OCI-LY7 (cell line): ENCODE data around the gene SHISA5.

ENCODE experiments used
- EZH2phosphoT487 ChIP-seq: fragments of 200-600 bp; sonication (generic); IDR thresholded peaks from 2 replicates; pipeline ENCODE4 v1.6.1; 2018; ENCODE audit warnings: low read depth, borderline replicate concordance, mild to moderate bottlenecking, mixed run types, antibody characterized with exemption, low read length, moderate library complexity, mixed read lengths
- TF ChIP-seq, protein P1 (sequence below): fragments of 200-600 bp; sonication (generic); conservative IDR thresholded peaks from 2 replicates; pipeline ENCODE4 v1.5.1; 2014; ENCODE audit warnings: mild to moderate bottlenecking, antibody characterized with exemption, low read length, moderate library complexity, mixed read lengths

DNA sequence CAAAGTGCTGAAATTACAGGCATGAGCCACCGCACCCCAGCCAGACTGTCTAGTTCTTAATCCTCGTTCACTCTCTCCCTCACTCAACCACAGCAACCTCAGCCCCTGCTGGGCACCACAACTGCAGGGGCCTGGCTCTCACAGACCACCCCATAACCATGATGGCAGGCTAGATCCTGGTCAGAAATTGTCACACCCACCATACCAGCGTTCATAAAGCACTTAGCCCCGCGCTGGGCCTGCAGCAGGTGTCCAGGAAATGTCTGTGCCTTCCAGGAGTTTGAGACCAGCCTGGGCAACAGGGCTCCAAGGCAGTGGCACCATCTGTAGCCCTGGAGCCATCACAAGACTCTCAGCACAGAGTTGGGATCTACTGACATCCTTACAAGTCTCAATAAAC lies 1.9 kb downstream of the SHISA5 start:
- TF ChIP-seq, protein P1, sequence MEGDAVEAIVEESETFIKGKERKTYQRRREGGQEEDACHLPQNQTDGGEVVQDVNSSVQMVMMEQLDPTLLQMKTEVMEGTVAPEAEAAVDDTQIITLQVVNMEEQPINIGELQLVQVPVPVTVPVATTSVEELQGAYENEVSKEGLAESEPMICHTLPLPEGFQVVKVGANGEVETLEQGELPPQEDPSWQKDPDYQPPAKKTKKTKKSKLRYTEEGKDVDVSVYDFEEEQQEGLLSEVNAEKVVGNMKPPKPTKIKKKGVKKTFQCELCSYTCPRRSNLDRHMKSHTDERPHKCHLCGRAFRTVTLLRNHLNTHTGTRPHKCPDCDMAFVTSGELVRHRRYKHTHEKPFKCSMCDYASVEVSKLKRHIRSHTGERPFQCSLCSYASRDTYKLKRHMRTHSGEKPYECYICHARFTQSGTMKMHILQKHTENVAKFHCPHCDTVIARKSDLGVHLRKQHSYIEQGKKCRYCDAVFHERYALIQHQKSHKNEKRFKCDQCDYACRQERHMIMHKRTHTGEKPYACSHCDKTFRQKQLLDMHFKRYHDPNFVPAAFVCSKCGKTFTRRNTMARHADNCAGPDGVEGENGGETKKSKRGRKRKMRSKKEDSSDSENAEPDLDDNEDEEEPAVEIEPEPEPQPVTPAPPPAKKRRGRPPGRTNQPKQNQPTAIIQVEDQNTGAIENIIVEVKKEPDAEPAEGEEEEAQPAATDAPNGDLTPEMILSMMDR: no peak
- no peak for TF ChIP-seq EZH2phosphoT487
